ENCODE results near the gene HMGXB3. TPM values are rescaled to one million over a fixed set of nuclear protein-coding genes. Genes with fewer than 3 reads are reported as not detected.
"Not testable (repeated sequence)": the region's sequence is repeated elsewhere in the genome, so short reads cannot be mapped to it uniquely, and the experiment has no call there.

HMGXB3 gene
- total RNA-seq, 1 experiment from 2014 or later, result 65.8 TPM

DNA sequence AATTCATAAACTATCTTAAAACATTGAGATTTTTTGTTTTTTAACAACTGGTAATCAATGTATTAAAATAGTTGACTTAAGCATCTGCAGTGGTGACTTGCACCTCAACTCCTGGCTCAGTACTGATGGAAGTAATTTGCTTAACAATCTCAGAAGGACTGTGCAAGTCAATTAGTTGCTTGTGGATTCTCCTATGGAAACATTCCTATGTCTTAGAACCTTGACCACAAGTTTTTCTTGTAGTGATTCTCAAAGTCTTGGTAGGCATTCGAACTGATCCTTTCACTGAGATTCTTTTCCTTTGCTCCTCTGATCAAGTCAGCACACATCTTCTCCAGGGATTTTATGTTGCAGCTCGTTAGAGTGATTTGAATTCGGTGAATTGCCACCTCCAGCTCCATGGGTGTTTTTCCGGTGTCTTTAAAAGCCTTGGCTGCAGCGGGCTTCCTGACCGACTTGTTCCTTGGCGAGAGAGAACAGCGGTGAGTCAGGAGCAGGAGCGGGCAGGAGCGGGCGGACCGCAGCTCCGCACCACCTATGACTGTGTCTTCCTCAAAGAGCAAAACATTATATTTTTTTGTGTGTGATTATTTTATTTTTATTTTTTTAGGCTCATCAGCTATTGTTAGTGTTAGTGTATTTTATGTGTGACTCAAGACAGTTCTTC, 21.1 kb downstream of the HMGXB3 start:
- peak; percentile 83 to 87 for DNase-seq (ENCODE audit: low read depth in 1 of 2, low spot score in 2 of 2)
- peak overlapping the region; percentile 73 for H3K27ac ChIP-seq
- peaks cover 56% of the 10 kb centered on the region for H3K4me1 ChIP-seq (replicated peaks)
- no peaks in the 10 kb centered on the region for H3K27me3 ChIP-seq (replicated peaks)
- H3K9me3 ChIP-seq (replicated peaks), result no peaks in the 10 kb centered on the region
- no peak overlapping the region for H3K4me3 ChIP-seq
- H3K36me3 ChIP-seq, result peaks cover 86% of the 10 kb centered on the region

- H3K27ac ChIP-seq, result peak overlapping the region; percentile 73
- no peaks in the 10 kb centered on the region for H3K9me3 ChIP-seq (replicated peaks)
- peaks cover 86% of the 10 kb centered on the region for H3K36me3 ChIP-seq
- peak; percentile 73 to 90 for DNase-seq (ENCODE audit: low read depth in 1 of 2, low spot score in 2 of 2)
- H3K4me3 ChIP-seq, result no peak overlapping the region
- H3K27me3 ChIP-seq (replicated peaks), result no peaks in the 10 kb centered on the region
- peaks cover 56% of the 10 kb centered on the region for H3K4me1 ChIP-seq (replicated peaks)
Measured at GRCh38 chr5:150022158-150022531, 21.6 kb downstream of the HMGXB3 start.

GRCh38 chr5:150022681-150023080, 22.1 kb downstream of the HMGXB3 start:
- peaks cover 86% of the 10 kb centered on the region for H3K36me3 ChIP-seq
- H3K27ac ChIP-seq, result peak overlapping the region; percentile 73

GRCh38 chr5:150023136-150023535, 22.6 kb downstream of the HMGXB3 start:
- no peak overlapping the region; the same call in 1 of the 2 replicates for H3K27ac ChIP-seq
- no peaks in the 10 kb centered on the region for H3K9me3 ChIP-seq (replicated peaks)
- H3K4me3 ChIP-seq, result no peak overlapping the region
- peaks cover 86% of the 10 kb centered on the region for H3K36me3 ChIP-seq
- no peaks in the 10 kb centered on the region for H3K27me3 ChIP-seq (replicated peaks)
- DNase-seq (ENCODE audit: low read depth in 1 of 2, low spot score in 2 of 2), result no peak
- peaks cover 56% of the 10 kb centered on the region for H3K4me1 ChIP-seq (replicated peaks)

More at GRCh38 chr5:150022681-150023080, 22.1 kb downstream of the HMGXB3 start:
- Histone ChIP-seq H3K27me3 (replicated peaks) (no peaks in the 10 kb centered on the region), H3K4me1 (replicated peaks) (peaks cover 56% of the 10 kb centered on the region), H3K4me3 (no peak overlapping the region), H3K9me3 (replicated peaks) (no peaks in the 10 kb centered on the region)
- DNase-seq (ENCODE audit: low read depth in 1 of 2, low spot score in 2 of 2), result no peak

DNA sequence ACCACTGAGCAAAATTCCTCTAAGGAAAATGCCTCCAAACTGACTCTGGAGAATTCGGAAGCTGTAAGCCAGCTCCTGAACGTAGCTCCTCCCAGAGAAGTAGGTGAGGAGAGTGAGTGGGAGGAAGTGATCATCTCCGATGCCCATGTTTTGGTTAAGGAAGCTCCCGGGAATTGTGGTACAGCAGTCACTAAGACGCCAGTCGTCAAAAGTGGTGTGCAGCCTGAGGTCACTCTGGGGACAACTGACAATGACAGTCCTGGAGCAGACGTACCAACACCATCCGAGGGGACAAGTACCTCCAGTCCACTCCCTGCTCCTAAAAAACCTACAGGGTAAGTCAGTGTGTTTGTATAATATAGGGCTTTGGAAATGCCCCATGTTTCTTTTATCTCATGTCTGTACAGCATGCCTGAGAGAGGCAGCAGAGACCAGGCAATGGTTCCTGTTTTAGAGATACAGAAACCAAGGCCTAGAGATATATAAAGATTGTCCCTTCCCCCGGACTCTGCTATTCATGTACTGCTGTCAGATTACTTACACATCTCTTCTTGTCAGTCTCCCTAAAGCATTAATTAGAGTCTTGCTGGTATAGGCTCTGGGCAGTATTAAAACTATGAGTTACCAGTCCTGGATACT, 23.9 kb downstream of the HMGXB3 start:
- Histone ChIP-seq H3K27ac (0 out of 2 replicates have a peak overlapping the region, but pooled peaks have one; percentile 7), H3K27me3 (replicated peaks) (no peaks in the 10 kb centered on the region), H3K36me3 (peaks cover 82% of the 10 kb centered on the region), H3K9me3 (replicated peaks) (no peaks in the 10 kb centered on the region), H3K4me1 (replicated peaks) (peaks cover 56% of the 10 kb centered on the region), H3K4me3 (no peak overlapping the region)
- DNase-seq (ENCODE audit: low read depth in 1 of 2, low spot score in 2 of 2), result no peak

DNA sequence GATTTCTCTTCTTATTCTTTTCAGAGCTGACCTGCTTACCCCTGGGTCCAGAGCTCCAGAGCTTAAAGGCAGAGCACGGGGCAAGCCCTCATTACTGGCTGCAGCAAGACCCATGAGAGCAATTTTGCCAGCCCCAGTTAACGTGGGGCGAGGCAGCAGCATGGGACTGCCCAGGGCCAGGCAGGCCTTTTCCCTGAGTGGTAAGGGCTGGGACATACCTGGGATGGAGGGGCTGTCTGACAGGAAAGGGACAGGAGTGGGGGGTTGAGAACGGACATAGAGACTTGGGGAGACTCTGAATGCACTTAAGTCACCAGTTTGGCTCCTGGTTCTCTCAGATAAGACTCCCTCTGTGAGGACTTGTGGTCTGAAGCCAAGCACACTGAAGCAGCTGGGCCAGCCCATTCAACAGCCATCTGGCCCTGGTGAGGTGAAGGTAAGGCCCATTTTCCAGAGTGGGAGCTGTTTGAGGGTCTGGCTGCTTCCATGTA, 26.2 kb downstream of the HMGXB3 start:
- DNase-seq (ENCODE audit: low read depth in 1 of 2, low spot score in 2 of 2), result no peak
- H3K4me3 ChIP-seq, result no peak overlapping the region
- H3K9me3 ChIP-seq (replicated peaks), result no peaks in the 10 kb centered on the region
- H3K27ac ChIP-seq, result no peak overlapping the region
- peaks cover 85% of the 10 kb centered on the region for H3K36me3 ChIP-seq
- peaks cover 35% of the 10 kb centered on the region for H3K4me1 ChIP-seq (replicated peaks)
- H3K27me3 ChIP-seq (replicated peaks), result no peaks in the 10 kb centered on the region

DNA sequence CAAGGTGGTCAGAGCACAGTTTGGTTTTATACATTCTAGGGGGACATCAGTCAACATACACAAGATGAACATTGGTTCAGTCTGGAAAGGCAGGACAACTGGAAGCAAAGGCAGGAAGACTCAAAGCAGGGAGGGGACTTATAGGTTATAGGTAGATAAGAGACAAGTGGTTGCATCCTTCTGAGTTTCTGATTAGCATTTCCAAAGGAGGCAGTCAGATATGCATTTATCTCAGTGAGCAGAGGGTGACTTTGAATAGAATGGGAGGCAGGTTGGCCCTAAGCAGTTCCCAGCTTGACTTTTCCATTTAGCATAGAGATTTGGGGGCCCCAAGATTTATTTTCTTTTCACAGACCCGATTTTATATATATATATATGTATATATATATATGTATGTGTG, 27.5 kb downstream of the HMGXB3 start:
- not testable (repeated sequence) for DNase-seq (ENCODE audit: low read depth in 1 of 2, low spot score in 2 of 2); H3K27ac ChIP-seq; H3K27me3 ChIP-seq (replicated peaks); H3K4me3 ChIP-seq; H3K9me3 ChIP-seq (replicated peaks)
- Histone ChIP-seq H3K4me1 (replicated peaks) (peaks cover 22% of the 10 kb centered on the region), H3K36me3 (peaks cover 96% of the 10 kb centered on the region)

- DNase-seq (ENCODE audit: low read depth in 1 of 2, low spot score in 2 of 2), result no peak
- no peak overlapping the region for H3K4me3 ChIP-seq
- H3K36me3 ChIP-seq, result peaks cover 95% of the 10 kb centered on the region
- no peaks in the 10 kb centered on the region for H3K27me3 ChIP-seq (replicated peaks)
- H3K4me1 ChIP-seq (replicated peaks), result peaks cover 20% of the 10 kb centered on the region
- no peak overlapping the region for H3K27ac ChIP-seq
- no peaks in the 10 kb centered on the region for H3K9me3 ChIP-seq (replicated peaks)
Measured at GRCh38 chr5:150033334-150033733, 32.8 kb downstream of the HMGXB3 start.

DNA sequence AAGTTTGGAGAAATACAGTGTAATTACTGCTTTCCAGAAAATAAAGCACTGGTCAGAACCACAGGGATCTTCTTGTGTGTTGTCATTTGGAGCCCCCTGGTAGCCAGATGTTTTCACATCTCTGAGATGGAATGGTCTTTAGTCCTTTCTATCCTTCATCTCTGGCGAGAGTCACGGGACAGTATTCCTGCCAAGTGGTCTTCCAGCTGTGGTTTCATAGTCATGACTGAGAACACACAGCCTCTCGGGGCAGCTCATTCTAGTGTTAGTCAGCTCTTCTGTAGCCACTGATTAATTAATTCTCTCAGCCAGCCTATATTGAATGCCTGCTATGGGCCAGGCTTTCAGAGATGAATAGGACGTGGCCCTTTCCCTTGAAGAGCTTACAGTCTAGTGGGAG, 34.1 kb downstream of the HMGXB3 start:
- no peak overlapping the region for H3K4me3 ChIP-seq

DNA sequence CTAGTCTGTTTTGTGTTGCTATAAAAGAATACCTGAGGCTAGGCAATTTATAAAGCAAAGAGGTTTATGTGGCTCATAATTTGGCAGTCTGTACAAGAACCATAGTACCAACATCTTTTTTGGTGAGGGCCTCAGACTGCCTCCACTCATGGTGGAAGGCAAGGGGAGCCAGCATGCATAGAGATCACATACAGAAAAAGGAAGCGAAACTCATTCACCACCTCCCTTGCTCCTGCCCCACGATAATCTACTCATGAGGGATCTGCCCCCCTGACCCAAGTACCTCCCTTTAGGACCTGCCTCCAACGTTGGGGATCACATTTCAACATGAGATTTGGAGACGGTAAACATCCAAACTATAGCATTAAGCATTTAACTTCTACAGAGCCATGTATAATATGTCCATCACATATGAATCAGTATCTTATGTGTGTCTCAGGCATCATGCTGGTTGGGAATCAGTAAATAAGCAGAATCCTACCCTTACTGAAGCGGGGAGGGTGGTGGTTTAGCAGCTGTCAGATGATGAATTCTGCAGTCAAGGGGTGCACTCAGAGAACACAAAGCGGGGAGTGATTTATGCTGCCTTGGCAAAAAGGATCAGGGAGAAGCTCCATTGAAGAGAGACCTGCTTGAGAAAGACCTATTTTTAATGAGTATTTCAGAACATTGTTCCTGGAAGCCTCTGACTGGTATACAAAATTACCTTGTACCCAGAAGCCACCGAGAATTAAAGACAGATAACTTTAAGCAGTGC, 34.8 kb downstream of the HMGXB3 start:
- Histone ChIP-seq H3K27me3 (replicated peaks) (no peaks in the 10 kb centered on the region), H3K4me3 (no peak overlapping the region), H3K9me3 (replicated peaks) (no peaks in the 10 kb centered on the region), H3K36me3 (peaks cover 97% of the 10 kb centered on the region), H3K27ac (peak overlapping the region; percentile 40; the same call in 1 of the 2 replicates), H3K4me1 (replicated peaks) (peaks cover 20% of the 10 kb centered on the region)
- DNase-seq (ENCODE audit: low read depth in 1 of 2, low spot score in 2 of 2), result no peak

More for the DNA sequence above, 34.1 kb downstream of the HMGXB3 start:
- Histone ChIP-seq H3K4me1 (replicated peaks) (peaks cover 20% of the 10 kb centered on the region), H3K27me3 (replicated peaks) (no peaks in the 10 kb centered on the region), H3K9me3 (replicated peaks) (no peaks in the 10 kb centered on the region), H3K27ac (no peak overlapping the region), H3K36me3 (peaks cover 97% of the 10 kb centered on the region)
- DNase-seq (ENCODE audit: low read depth in 1 of 2, low spot score in 2 of 2), result no peak

- H3K9me3 ChIP-seq (replicated peaks), result no peaks in the 10 kb centered on the region
- H3K36me3 ChIP-seq, result peaks cover 97% of the 10 kb centered on the region
- H3K27ac ChIP-seq, result peak overlapping the region; percentile 53
- DNase-seq (ENCODE audit: low read depth in 1 of 2, low spot score in 2 of 2), result peak; percentile 93 to 97
- peaks cover 20% of the 10 kb centered on the region for H3K4me1 ChIP-seq (replicated peaks)
- no peak overlapping the region for H3K4me3 ChIP-seq
- no peaks in the 10 kb centered on the region for H3K27me3 ChIP-seq (replicated peaks)
Measured at GRCh38 chr5:150036513-150036912, 36.0 kb downstream of the HMGXB3 start.

GRCh38 chr5:150038547-150038946, 38.0 kb downstream of the HMGXB3 start:
- peaks cover 97% of the 10 kb centered on the region for H3K36me3 ChIP-seq
- no peak overlapping the region for H3K4me3 ChIP-seq
- no peak overlapping the region for H3K27ac ChIP-seq
- H3K9me3 ChIP-seq (replicated peaks), result no peaks in the 10 kb centered on the region
- H3K4me1 ChIP-seq (replicated peaks), result peaks cover 30% of the 10 kb centered on the region
- no peak for DNase-seq (ENCODE audit: low read depth in 1 of 2, low spot score in 2 of 2)
- no peaks in the 10 kb centered on the region for H3K27me3 ChIP-seq (replicated peaks)

DNA sequence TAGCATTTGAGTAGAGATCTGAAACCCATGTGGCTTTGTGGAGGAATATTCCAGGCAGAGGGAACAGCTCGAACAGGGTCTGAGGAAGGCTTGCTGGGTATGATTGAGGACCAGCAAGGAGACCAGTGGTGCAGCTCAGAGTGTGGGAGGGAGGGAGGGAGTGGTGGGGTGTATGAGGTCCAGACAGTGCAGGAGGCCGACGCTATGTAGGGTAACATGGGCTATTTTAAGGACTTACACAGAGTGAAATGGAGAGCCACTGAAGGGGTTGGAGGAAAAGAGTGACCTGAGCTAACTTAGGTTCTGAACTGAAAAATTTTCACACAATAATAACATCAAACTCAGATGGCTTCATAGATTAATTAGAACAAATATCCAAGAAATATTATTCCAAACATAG, 41.9 kb downstream of the HMGXB3 start:
- no peak overlapping the region for H3K4me3 ChIP-seq
- no peak overlapping the region for H3K27ac ChIP-seq
- peaks cover 99% of the 10 kb centered on the region for H3K36me3 ChIP-seq
- no peaks in the 10 kb centered on the region for H3K9me3 ChIP-seq (replicated peaks)
- peaks cover 30% of the 10 kb centered on the region for H3K4me1 ChIP-seq (replicated peaks)
- no peak for DNase-seq (ENCODE audit: low read depth in 1 of 2, low spot score in 2 of 2)
- no peaks in the 10 kb centered on the region for H3K27me3 ChIP-seq (replicated peaks)
